ENCODE data around the gene GPR50. TPM values are rescaled to one million over a fixed set of nuclear protein-coding genes. Genes with fewer than 3 reads are reported as not detected.

The GPR50 gene
- polyA plus RNA-seq: under 1 TPM; 0.04 to 0.09 TPM

- Histone ChIP-seq H3K27me3 (ENCODE audit: control insufficient read depth in 1 of 2, insufficient read depth in 2 of 2, low read length in 2 of 2) (peaks cover 7 to 17% of the 10 kb centered on the region in 2 donors), H3K36me3 (ENCODE audit: control insufficient read depth in 2 of 2, insufficient read depth in 2 of 2, low read length in 1 of 2) (no peaks in the 10 kb centered on the region), H3K27ac (ENCODE audit: low read depth in 2 of 2, low read length in 1 of 2) (no peak within 1 kb of the TSS), H3K4me1 (ENCODE audit: control insufficient read depth in 2 of 2, insufficient read depth in 2 of 2, low read length in 1 of 2) (no peaks in the 10 kb centered on the region), H3K9me3 (ENCODE audit: control insufficient read depth in 2 of 2, insufficient read depth in 1 of 2, low read depth in 1 of 2, low read length in 1 of 2) (peaks cover 2 to 23% of the 10 kb centered on the region in 2 donors), H3K4me3 (ENCODE audit: low read depth in 1 of 2, low read length in 2 of 2) (peak within 1 kb of the TSS in 1 of 2 donors; percentile 2)
- 55 to 63% methylated on average over 10 to 11 of the region's 11 CpGs for WGBS, 2 donors
Observed at GRCh38 chrX:151176231-151176750, at the start of gene GPR50. Gene GPR50 (plus strand): TSS chrX:151176584. CDS start chrX:151176722, 138 bp downstream.

GRCh38 chrX:151132531-151132930 is 43.9 kb upstream of the GPR50 start:
- Histone ChIP-seq H3K36me3 (ENCODE audit: control insufficient read depth in 2 of 2, insufficient read depth in 2 of 2, low read length in 1 of 2) (no peaks in the 10 kb centered on the region), H3K9me3 (ENCODE audit: control insufficient read depth in 2 of 2, insufficient read depth in 1 of 2, low read depth in 1 of 2, low read length in 1 of 2) (no peaks in the 10 kb centered on the region), H3K4me1 (ENCODE audit: control insufficient read depth in 2 of 2, insufficient read depth in 2 of 2, low read length in 1 of 2) (no peaks in the 10 kb centered on the region), H3K27me3 (ENCODE audit: control insufficient read depth in 1 of 2, insufficient read depth in 2 of 2, low read length in 2 of 2) (no peaks in the 10 kb centered on the region), H3K4me3 (ENCODE audit: low read depth in 1 of 2, low read length in 2 of 2) (no peak overlapping the region), H3K27ac (ENCODE audit: low read depth in 2 of 2, low read length in 1 of 2) (no peak overlapping the region)
- WGBS, 2 donors: 74 to 79% methylated on average over 2 of the region's 2 CpGs

- 28 to 33% methylated on average over 8 of the region's 8 CpGs for WGBS, 2 donors
- Histone ChIP-seq H3K4me1 (ENCODE audit: control insufficient read depth in 2 of 2, insufficient read depth in 2 of 2, low read length in 1 of 2) (no peaks in the 10 kb centered on the region), H3K4me3 (ENCODE audit: low read depth in 1 of 2, low read length in 2 of 2) (no peak overlapping the region), H3K27ac (ENCODE audit: low read depth in 2 of 2, low read length in 1 of 2) (no peak overlapping the region), H3K27me3 (ENCODE audit: control insufficient read depth in 1 of 2, insufficient read depth in 2 of 2, low read length in 2 of 2) (peaks cover 0 to 5% of the 10 kb centered on the region in 2 donors), H3K36me3 (ENCODE audit: control insufficient read depth in 2 of 2, insufficient read depth in 2 of 2, low read length in 1 of 2) (no peaks in the 10 kb centered on the region), H3K9me3 (ENCODE audit: control insufficient read depth in 2 of 2, insufficient read depth in 1 of 2, low read depth in 1 of 2, low read length in 1 of 2) (no peaks in the 10 kb centered on the region)
Observed at GRCh38 chrX:151151665-151152267, 24.6 kb upstream of the GPR50 start.

GRCh38 chrX:151153086-151153485 is 23.3 kb upstream of the GPR50 start:
- no peak overlapping the region for H3K27ac ChIP-seq (ENCODE audit: low read depth in 2 of 2, low read length in 1 of 2)
- 8 to 24% methylated on average over 9 of the region's 9 CpGs for WGBS, 2 donors
- no peak overlapping the region for H3K4me3 ChIP-seq (ENCODE audit: low read depth in 1 of 2, low read length in 2 of 2)
- H3K4me1 ChIP-seq (ENCODE audit: control insufficient read depth in 2 of 2, insufficient read depth in 2 of 2, low read length in 1 of 2): no peaks in the 10 kb centered on the region
- no peaks in the 10 kb centered on the region for H3K36me3 ChIP-seq (ENCODE audit: control insufficient read depth in 2 of 2, insufficient read depth in 2 of 2, low read length in 1 of 2)
- H3K9me3 ChIP-seq (ENCODE audit: control insufficient read depth in 2 of 2, insufficient read depth in 1 of 2, low read depth in 1 of 2, low read length in 1 of 2): no peaks in the 10 kb centered on the region
- peaks cover 0 to 5% of the 10 kb centered on the region in 2 donors for H3K27me3 ChIP-seq (ENCODE audit: control insufficient read depth in 1 of 2, insufficient read depth in 2 of 2, low read length in 2 of 2)

- Histone ChIP-seq H3K4me1 (ENCODE audit: control insufficient read depth in 2 of 2, insufficient read depth in 2 of 2, low read length in 1 of 2) (no peaks in the 10 kb centered on the region), H3K9me3 (ENCODE audit: control insufficient read depth in 2 of 2, insufficient read depth in 1 of 2, low read depth in 1 of 2, low read length in 1 of 2) (no peaks in the 10 kb centered on the region), H3K36me3 (ENCODE audit: control insufficient read depth in 2 of 2, insufficient read depth in 2 of 2, low read length in 1 of 2) (no peaks in the 10 kb centered on the region), H3K4me3 (ENCODE audit: low read depth in 1 of 2, low read length in 2 of 2) (no peak overlapping the region), H3K27me3 (ENCODE audit: control insufficient read depth in 1 of 2, insufficient read depth in 2 of 2, low read length in 2 of 2) (peaks cover 0 to 5% of the 10 kb centered on the region in 2 donors), H3K27ac (ENCODE audit: low read depth in 2 of 2, low read length in 1 of 2) (no peak overlapping the region)
- 20 to 39% methylated on average over 6 of the region's 6 CpGs for WGBS, 2 donors
Observed at GRCh38 chrX:151153667-151154066, 22.7 kb upstream of the GPR50 start.

- Histone ChIP-seq H3K4me3 (ENCODE audit: low read depth in 1 of 2, low read length in 2 of 2) (no peak overlapping the region), H3K9me3 (ENCODE audit: control insufficient read depth in 2 of 2, insufficient read depth in 1 of 2, low read depth in 1 of 2, low read length in 1 of 2) (no peaks in the 10 kb centered on the region), H3K27ac (ENCODE audit: low read depth in 2 of 2, low read length in 1 of 2) (no peak overlapping the region), H3K27me3 (ENCODE audit: control insufficient read depth in 1 of 2, insufficient read depth in 2 of 2, low read length in 2 of 2) (peaks cover 0 to 5% of the 10 kb centered on the region in 2 donors), H3K4me1 (ENCODE audit: control insufficient read depth in 2 of 2, insufficient read depth in 2 of 2, low read length in 1 of 2) (no peaks in the 10 kb centered on the region), H3K36me3 (ENCODE audit: control insufficient read depth in 2 of 2, insufficient read depth in 2 of 2, low read length in 1 of 2) (no peaks in the 10 kb centered on the region)
- WGBS, 2 donors: 49 to 65% methylated on average over 4 of the region's 4 CpGs
Observed at GRCh38 chrX:151155234-151155633, 21.1 kb upstream of the GPR50 start.

GRCh38 chrX:151161690-151162089 is 14.7 kb upstream of the GPR50 start:
- Histone ChIP-seq H3K27ac (ENCODE audit: low read depth in 2 of 2, low read length in 1 of 2) (no peak overlapping the region), H3K9me3 (ENCODE audit: control insufficient read depth in 2 of 2, insufficient read depth in 1 of 2, low read depth in 1 of 2, low read length in 1 of 2) (peaks cover 0 to 4% of the 10 kb centered on the region in 2 donors)
- WGBS, 2 donors: 65 to 77% methylated on average over 4 of the region's 4 CpGs

GRCh38 chrX:151167791-151168345 is 8.5 kb upstream of the GPR50 start:
- WGBS, 2 donors: 75 to 81% methylated on average over 7 of the region's 7 CpGs
- Histone ChIP-seq H3K4me1 (ENCODE audit: control insufficient read depth in 2 of 2, insufficient read depth in 2 of 2, low read length in 1 of 2) (no peaks in the 10 kb centered on the region), H3K27ac (ENCODE audit: low read depth in 2 of 2, low read length in 1 of 2) (no peak overlapping the region)

More at GRCh38 chrX:151161690-151162089, 14.7 kb upstream of the GPR50 start:
- Histone ChIP-seq H3K4me3 (ENCODE audit: low read depth in 1 of 2, low read length in 2 of 2) (no peak overlapping the region), H3K36me3 (ENCODE audit: control insufficient read depth in 2 of 2, insufficient read depth in 2 of 2, low read length in 1 of 2) (no peaks in the 10 kb centered on the region), H3K4me1 (ENCODE audit: control insufficient read depth in 2 of 2, insufficient read depth in 2 of 2, low read length in 1 of 2) (no peaks in the 10 kb centered on the region), H3K27me3 (ENCODE audit: control insufficient read depth in 1 of 2, insufficient read depth in 2 of 2, low read length in 2 of 2) (no peaks in the 10 kb centered on the region)

GRCh38 chrX:151169783-151170182 is 6.6 kb upstream of the GPR50 start:
- no peaks in the 10 kb centered on the region for H3K4me1 ChIP-seq (ENCODE audit: control insufficient read depth in 2 of 2, insufficient read depth in 2 of 2, low read length in 1 of 2)
- peaks cover 0 to 3% of the 10 kb centered on the region in 2 donors for H3K9me3 ChIP-seq (ENCODE audit: control insufficient read depth in 2 of 2, insufficient read depth in 1 of 2, low read depth in 1 of 2, low read length in 1 of 2)
- H3K4me3 ChIP-seq (ENCODE audit: low read depth in 1 of 2, low read length in 2 of 2): no peak overlapping the region
- H3K36me3 ChIP-seq (ENCODE audit: control insufficient read depth in 2 of 2, insufficient read depth in 2 of 2, low read length in 1 of 2): no peaks in the 10 kb centered on the region
- no peak overlapping the region for H3K27ac ChIP-seq (ENCODE audit: low read depth in 2 of 2, low read length in 1 of 2)
- no peaks in the 10 kb centered on the region for H3K27me3 ChIP-seq (ENCODE audit: control insufficient read depth in 1 of 2, insufficient read depth in 2 of 2, low read length in 2 of 2)
- WGBS, 2 donors: 86 to 88% methylated on average over 1 of the region's 1 CpG

More at GRCh38 chrX:151167791-151168345, 8.5 kb upstream of the GPR50 start:
- H3K9me3 ChIP-seq (ENCODE audit: control insufficient read depth in 2 of 2, insufficient read depth in 1 of 2, low read depth in 1 of 2, low read length in 1 of 2): no peaks in the 10 kb centered on the region
- no peaks in the 10 kb centered on the region for H3K27me3 ChIP-seq (ENCODE audit: control insufficient read depth in 1 of 2, insufficient read depth in 2 of 2, low read length in 2 of 2)
- no peak overlapping the region for H3K4me3 ChIP-seq (ENCODE audit: low read depth in 1 of 2, low read length in 2 of 2)
- no peaks in the 10 kb centered on the region for H3K36me3 ChIP-seq (ENCODE audit: control insufficient read depth in 2 of 2, insufficient read depth in 2 of 2, low read length in 1 of 2)
